ENCODE data around the gene FGF13.

FGF13 gene

GRCh38 chrX:138651494-138651893 lies 60.0 kb downstream of the FGF13 start:
- no peak for DNase-seq

- DNase-seq, result no peak
These were observed 62.9 kb downstream of the FGF13 start for GRCh38 chrX:138648568-138648967.

- no peak for DNase-seq
These were observed 72.5 kb downstream of the FGF13 start for GRCh38 chrX:138638996-138639395.

Measured in NCI-H345 (cell line).